ENCODE measurements around the gene GPR68. TPM values are rescaled to one million over a fixed set of nuclear protein-coding genes. Genes with fewer than 3 reads are reported as not detected.

GPR68 gene
- total RNA-seq, 1 donor from 2014 or later = 0.42 TPM

GRCh38 chr14:91273273-91273884, 28.9 kb upstream of the GPR68 start:
- peaks cover 13% of the 10 kb centered on the region for H3K4me1 Mint-ChIP-seq (ENCODE audit: low read depth)
- no peak overlapping the region for H3K27ac Mint-ChIP-seq (ENCODE audit: unreplicated experiment)
- TF ChIP-seq CTCF (IDR thresholded peaks at IDR 0.05) = no peak
- no peaks in the 10 kb centered on the region for H3K36me3 Mint-ChIP-seq (ENCODE audit: low read depth)
- no peak for DNase-seq (ENCODE audit: low spot score)
- H3K4me3 Mint-ChIP-seq (ENCODE audit: unreplicated experiment) = no peak overlapping the region
- no peaks in the 10 kb centered on the region for H3K9me3 Mint-ChIP-seq (ENCODE audit: low read depth)
- H3K27me3 Mint-ChIP-seq (ENCODE audit: low read depth) = peaks cover 3% of the 10 kb centered on the region

GRCh38 chr14:91272341-91273272, 28.1 kb upstream of the GPR68 start:
- no peak overlapping the region for H3K4me3 Mint-ChIP-seq (ENCODE audit: unreplicated experiment)
- no peak for TF ChIP-seq CTCF (IDR thresholded peaks at IDR 0.05)
- H3K27me3 Mint-ChIP-seq (ENCODE audit: low read depth) = peaks cover 3% of the 10 kb centered on the region
- peak; percentile 91 for DNase-seq (ENCODE audit: low spot score)
- no peaks in the 10 kb centered on the region for H3K9me3 Mint-ChIP-seq (ENCODE audit: low read depth)
- no peak overlapping the region for H3K27ac Mint-ChIP-seq (ENCODE audit: unreplicated experiment)
- H3K36me3 Mint-ChIP-seq (ENCODE audit: low read depth) = no peaks in the 10 kb centered on the region
- H3K4me1 Mint-ChIP-seq (ENCODE audit: low read depth) = peaks cover 13% of the 10 kb centered on the region

GRCh38 chr14:91271639-91272038, 27.1 kb upstream of the GPR68 start:
- DNase-seq (ENCODE audit: low spot score) = no peak
- Mint-ChIP-seq H3K27ac (ENCODE audit: unreplicated experiment) (no peak overlapping the region), H3K4me3 (ENCODE audit: unreplicated experiment) (no peak overlapping the region), H3K36me3 (ENCODE audit: low read depth) (no peaks in the 10 kb centered on the region), H3K4me1 (ENCODE audit: low read depth) (peaks cover 13% of the 10 kb centered on the region), H3K27me3 (ENCODE audit: low read depth) (peaks cover 3% of the 10 kb centered on the region), H3K9me3 (ENCODE audit: low read depth) (no peaks in the 10 kb centered on the region)
- TF ChIP-seq CTCF (IDR thresholded peaks at IDR 0.05) = no peak

DNA sequence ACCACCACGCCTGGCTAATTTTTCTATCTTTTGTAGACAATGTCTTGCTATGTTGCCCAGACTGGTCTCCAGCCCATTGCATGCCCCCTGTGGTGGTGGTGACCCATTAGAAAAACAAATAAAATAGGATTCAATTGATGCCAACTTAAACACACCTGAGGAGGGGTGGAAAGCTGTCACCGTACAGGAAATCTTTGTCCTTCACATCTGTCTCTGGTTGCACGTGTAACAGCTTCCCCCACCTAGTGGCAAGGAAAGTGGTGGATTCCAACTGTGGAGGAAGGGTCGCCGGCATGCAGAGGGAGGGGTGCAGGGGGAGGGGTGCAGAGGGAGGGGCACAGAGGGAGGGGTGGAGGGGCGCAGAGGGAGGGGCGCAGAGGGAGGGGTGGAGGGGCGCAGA, 26.1 kb upstream of the GPR68 start:
- Mint-ChIP-seq H3K27ac (ENCODE audit: unreplicated experiment) (no peak overlapping the region), H3K4me1 (ENCODE audit: low read depth) (peaks cover 13% of the 10 kb centered on the region), H3K9me3 (ENCODE audit: low read depth) (no peaks in the 10 kb centered on the region), H3K36me3 (ENCODE audit: low read depth) (peaks cover 2% of the 10 kb centered on the region), H3K4me3 (ENCODE audit: unreplicated experiment) (no peak overlapping the region), H3K27me3 (ENCODE audit: low read depth) (peaks cover 7% of the 10 kb centered on the region)
- no peak for TF ChIP-seq CTCF (IDR thresholded peaks at IDR 0.05)
- no peak for DNase-seq (ENCODE audit: low spot score)

DNA sequence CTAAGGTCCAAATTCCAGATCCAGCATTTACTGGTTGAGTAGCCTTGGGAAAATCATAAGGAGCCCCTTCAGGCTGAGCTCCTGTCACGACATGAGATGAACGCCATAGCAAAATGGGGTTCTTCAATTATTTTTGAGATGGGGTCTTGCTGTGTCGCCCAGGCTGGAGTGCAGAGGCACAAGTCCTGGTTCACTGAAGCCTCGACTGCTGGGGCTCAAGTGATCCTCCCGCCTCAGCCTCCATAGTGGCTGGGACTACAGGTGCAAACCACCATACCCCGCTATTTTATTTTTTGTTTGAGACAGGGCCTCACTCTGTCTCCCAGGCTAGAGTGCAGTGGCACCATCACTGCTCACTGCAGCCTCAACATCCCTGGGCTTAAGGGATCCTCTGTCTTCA, 25.7 kb upstream of the GPR68 start:
- no peak for TF ChIP-seq CTCF (IDR thresholded peaks at IDR 0.05)
- H3K27me3 Mint-ChIP-seq (ENCODE audit: low read depth) = peaks cover 10% of the 10 kb centered on the region
- H3K36me3 Mint-ChIP-seq (ENCODE audit: low read depth) = peaks cover 2% of the 10 kb centered on the region
- no peak overlapping the region for H3K4me3 Mint-ChIP-seq (ENCODE audit: unreplicated experiment)
- H3K9me3 Mint-ChIP-seq (ENCODE audit: low read depth) = no peaks in the 10 kb centered on the region
- no peak for DNase-seq (ENCODE audit: low spot score)
- peaks cover 13% of the 10 kb centered on the region for H3K4me1 Mint-ChIP-seq (ENCODE audit: low read depth)
- no peak overlapping the region for H3K27ac Mint-ChIP-seq (ENCODE audit: unreplicated experiment)

Measured in chondrocyte (in vitro differentiated cells).